Stimulated activated naive CD4-positive, alpha-beta T cell (primary cell): ENCODE results near the gene ZNF787.

Experiments used
- DNase-seq, 6 experiments: peaks; one replicate each; lab custom pipeline; 2025; lab: John Stamatoyannopoulos, UW

The ZNF787 gene

DNA sequence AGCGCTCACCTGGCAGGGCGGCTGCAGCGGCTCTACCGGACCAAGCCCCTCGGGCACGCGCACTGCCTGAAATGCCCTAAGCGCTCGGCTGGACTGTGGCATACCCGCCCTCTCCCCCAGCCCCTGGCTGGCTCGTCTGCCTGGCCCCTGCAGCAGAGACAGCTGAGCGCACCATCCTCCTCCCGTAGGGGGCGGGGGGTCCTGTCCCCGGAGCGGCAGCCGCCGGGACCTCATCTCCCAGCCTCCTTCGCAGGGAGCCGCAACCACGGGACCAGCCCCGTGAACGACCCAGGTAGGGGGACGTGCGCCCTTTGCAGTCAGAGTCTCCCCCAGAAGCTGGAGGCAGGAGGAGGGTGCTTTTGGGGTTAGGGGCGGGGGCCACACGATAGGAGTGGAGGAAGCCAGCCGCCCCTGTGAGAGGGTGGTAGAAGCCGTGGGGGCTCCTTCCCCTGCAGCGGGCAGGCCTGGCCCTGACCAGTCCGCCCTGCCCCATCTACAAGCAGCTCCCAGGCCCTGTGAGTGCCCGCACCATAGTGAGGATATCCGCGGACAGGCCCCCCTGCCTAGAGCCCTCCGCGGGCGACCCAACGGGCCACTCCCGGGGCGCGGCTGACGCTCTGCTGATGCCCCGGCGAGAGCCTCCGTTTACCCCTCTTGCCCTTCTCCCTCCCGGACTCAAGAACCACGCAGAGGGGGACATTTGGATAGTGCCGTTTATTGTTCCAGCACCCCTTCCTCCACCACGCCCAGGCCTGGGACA, 34.2 kb downstream of the ZNF787 start:
- no peak for DNase-seq

DNA sequence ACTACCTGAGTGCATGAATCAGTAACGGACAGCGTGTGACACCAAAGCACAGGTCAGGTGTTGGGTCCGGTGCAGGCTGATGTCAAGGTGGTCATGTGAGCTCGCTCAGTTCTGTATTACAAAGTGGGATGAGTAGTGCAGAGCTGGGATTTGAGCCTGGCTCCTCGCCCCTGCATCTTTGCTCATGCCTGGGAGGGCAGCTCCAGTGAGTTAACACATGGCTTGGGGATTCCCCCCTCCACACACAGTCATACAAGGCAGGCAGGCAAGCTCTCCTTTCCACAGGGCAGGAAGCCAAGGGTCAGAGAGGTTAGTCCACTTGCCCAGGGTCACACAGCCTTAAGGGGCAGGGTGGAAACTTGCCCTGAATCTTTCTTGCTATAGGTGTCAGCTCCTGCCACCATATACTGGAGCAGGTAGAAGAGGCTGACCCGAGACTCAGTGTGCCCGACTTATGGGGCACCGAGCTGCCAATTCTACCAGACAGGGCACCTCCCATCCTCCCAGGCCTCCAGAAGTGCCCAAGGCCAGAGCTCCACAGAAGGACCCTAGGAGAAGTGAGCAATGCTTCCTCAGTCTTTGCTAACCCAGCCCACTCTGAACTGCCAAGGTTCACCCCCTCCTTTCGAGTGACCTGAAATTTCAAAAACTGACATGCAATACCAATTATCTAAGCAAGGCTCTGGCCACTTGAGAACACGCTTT, 35.4 kb downstream of the ZNF787 start:
- no peak for DNase-seq

DNA sequence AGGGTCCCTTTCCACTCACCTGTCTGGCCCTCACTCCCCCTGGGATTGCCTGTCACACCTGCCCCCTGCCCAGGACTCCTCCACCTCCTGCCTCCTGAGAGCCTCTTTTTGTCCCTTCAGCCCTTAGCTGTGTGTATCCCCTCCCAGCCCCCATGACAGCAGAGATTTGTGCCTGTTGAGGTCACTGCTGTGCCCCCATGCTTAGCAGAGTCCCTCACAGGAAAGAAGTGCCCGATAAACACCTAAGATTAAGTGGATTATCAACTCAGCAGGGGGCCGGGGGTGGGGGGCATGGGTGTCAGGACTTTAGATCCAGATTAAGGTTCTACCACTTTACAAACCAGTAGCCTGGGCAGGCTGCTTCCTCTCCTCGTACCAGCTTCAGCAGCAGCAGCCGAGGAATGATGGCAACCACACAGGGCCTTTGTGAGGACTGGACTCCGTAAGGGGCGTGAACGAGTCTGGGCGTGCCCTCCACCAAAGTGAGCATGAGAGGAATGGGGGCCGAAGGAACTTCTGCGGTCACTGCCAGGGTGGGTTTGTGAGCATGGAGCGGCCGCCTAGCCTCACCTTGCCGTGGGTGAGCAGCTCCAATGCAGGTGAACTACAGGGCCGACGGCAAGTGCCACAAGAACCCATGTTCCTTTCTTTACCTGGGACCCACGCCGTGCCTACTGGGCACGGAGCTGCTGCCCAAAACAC, 36.1 kb downstream of the ZNF787 start:
- no peak for DNase-seq

DNA sequence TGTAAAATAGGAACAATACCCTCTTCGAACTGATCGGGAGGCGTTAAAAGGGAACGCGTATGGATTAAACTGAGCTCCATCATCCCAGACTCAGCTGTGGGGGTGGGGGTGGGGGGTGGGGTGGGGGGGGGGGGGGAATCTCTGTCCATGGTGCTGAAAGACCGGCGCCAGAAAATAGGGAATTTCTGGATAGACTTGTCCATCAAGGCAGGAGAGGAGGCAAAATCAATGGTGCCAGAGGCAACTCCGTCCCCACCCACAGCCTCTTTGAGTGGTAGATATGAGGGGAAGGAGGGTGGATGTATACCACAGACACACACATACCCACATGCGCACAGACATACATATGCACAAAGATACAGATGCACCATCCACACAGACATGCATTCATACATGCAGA, 37.4 kb downstream of the ZNF787 start:
- DNase-seq: no peak

DNA sequence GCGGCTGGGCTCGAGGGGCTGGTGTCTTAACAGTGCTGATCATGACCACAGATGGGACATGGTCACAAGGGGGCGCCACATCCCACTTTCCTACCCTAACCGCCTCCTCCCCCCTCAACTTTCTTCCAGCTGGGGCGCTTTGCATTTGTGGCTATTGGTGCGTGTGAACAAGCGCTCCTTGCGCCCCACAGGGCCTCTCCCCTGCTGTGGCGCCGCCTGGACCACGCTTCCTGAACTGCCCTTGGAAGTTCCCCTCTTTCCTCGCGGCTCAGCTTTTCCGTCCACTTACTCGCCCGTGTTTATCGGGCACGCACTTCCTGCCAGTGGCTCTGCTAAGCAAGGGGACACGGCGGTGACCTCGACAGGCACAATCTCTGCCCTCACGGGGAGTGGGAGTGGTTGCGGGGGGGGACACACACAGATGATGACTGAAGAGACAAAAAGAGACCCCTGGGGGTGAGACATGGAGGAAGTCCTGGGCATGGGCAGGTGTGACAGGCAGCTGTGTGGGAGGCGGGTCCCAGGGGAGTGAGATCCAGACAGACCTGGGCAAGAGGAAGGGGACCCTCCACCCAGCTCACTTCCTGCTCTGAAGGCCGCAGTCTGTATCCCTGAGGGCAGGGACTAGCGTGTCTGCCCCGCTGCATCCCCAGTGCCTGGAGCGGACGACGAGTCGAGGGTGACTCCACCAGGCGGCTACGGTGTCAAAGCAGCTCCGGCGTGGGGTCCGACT, 40.3 kb downstream of the ZNF787 start:
- DNase-seq: peak in 5 of 6 experiments; percentile 27 to 52 (median 42)

DNA sequence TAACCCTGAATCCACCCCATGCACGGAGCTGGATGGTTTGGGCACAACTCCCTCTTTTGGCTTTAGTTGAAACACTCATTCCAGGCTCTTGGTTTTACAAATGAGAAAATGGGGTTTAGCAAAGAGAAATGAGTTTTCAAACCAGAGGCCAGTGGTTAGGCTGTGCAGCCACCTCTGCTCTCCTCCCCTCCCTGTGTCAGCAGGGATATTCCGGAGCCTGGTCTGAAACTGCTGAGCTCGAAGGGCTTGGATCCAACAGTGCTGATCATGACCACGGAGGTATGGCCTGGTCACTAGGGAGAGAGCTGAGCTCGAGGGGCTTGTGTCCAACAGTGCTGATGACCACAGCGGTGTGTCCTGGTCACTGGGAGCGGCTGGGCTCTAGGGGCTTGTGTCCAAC, 41.5 kb downstream of the ZNF787 start:
- DNase-seq: no peak

DNA sequence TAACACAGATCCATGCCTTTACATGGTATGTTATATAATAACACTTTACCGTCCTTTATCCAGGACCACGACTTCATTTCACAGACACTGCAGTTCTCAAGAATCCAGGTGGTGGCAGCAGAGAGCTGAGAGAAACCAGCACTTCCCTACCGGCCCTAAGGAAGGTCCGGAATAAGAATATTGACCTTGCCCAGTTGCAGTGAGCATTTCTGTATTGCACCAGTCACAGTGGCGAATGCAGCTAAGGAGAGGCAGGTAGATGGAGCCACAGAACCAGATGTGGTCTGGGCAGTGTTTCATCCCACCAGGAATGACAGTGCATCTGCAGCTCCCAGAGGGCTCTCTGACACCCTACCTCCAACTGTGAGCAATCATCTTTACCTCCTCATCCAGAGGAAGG, 44.6 kb downstream of the ZNF787 start:
- peak in 3 of 6 experiments; percentile 1 to 30 (median 21) for DNase-seq

DNA sequence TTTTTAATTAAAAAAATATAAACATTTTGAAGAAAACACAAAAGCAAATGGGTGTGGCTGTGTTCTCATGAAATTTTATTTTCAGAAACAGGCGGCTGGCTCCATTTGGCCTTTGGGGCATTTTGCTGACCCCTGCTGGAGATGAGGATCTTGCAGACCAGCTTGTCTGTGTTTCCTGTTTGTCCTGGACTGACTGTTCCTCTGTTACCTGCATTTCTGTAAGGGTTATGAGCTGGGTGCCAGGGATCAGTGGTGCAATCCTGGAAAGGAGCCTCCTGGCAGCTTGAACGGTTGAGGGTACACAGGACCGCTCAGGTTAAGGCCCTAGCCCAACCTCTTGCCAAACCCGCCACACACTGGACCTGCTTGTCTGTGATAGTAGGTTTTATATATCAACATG, 49.9 kb downstream of the ZNF787 start:
- DNase-seq: no peak

DNA sequence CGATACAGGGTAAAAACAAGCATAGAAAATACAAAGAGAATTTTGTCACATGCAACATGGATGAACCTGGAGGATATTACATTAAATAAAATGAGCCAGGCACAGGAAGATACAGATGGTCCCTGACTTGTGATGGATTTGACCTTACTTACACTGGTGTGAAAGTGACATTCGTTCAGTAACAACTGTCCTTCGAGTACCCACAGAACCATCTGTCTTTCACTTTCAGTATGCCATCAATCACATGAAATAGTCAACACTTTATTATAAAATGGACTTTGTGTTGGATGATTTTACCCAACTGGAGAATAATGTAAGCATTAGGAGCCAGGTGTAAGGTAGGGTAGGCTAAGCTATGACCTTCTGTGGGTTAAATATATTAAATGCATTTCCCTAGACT, 51.5 kb downstream of the ZNF787 start:
- no peak for DNase-seq

DNA sequence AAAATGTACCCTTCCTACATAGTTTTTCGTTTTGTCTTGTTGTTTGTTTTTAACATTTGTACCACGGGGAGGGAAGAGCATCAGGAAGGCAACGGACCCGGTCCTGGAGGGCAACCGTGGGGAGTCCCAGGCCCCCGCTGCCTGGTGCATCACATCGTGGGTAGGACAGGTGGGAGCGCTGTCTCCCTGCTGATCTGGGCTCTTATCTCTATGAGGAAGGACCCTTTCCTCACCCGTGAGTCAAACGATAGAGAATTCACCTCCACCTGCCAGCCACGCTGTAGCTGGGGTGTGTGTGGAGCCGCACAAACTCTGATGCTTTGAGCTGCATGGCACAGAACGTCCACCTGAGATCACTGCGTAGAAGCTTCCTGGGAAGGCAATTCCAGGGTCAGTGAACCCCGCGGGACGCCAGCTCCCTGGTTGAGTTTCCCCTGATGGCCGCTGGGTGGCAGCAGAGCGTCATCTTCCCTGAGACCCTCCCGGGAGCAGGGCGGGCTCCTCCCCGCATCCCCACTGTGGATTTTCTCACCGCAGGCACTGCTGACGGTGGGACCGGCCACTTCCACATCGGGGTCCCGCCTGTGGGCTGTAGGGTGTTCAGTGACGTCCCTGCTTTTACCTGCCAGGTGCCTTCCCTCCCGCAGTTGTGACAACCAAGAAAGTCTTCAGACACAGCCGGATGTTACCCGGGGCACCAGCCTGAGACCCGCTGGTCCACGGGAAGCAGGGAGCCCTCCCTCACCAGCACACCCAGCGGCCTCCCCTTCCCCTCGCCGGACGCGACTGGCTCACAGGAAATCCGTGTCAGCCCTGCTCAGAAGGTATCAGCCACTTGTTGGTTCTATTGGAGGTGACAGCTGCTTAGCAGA, 54.7 kb downstream of the ZNF787 start:
- peak; percentile 22 to 82 (median 56) for DNase-seq

DNA sequence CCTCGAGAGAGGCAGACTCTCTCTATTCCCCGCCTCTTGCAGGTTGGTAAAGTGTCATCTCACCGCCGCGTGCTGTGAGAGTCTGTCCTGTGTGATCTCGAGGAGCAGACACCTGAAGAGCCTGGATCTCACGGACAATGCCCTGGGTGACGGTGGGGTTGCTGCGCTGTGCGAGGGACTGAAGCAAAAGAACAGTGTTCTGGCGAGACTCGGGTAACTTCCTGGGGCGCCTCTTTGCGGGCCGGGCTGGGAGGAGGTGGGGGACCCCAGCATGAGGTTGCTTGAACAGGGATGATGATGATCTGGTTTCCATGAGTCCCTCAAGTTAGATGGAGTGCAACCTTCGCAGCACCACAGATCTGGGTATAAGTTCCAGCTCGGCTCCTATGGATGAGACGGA, 67.5 kb downstream of the ZNF787 start:
- DNase-seq: no peak
